ENCODE data around the gene HDAC4.

HDAC4 gene

GRCh38 chr2:239009589-239009961 lies 391.2 kb downstream of the HDAC4 start:
- H3K4me1 ChIP-seq (ENCODE audit: control insufficient read depth in 5 of 5, insufficient read depth in 5 of 5, low read length in 5 of 5), result peaks cover 0 to 5% (median 0%) of the 10 kb centered on the region in 5 donors
- peaks cover 0 to 4% (median 0%) of the 10 kb centered on the region in 5 donors for H3K9me3 ChIP-seq (ENCODE audit: control insufficient read depth in 5 of 5, low read length in 5 of 5)
- H3K4me3 ChIP-seq (ENCODE audit: low read depth in 1 of 5, low read length in 5 of 5), result no peak overlapping the region
- peaks cover 0 to 16% (median 10%) of the 10 kb centered on the region in 5 donors for H3K27me3 ChIP-seq (ENCODE audit: control insufficient read depth in 5 of 5, insufficient read depth in 4 of 5, low read length in 5 of 5)
- H3K36me3 ChIP-seq (ENCODE audit: control insufficient read depth in 5 of 5, insufficient read depth in 5 of 5, low read length in 5 of 5), result no peaks in the 10 kb centered on the region
- H3K9ac ChIP-seq (ENCODE audit: low read length in 5 of 5), result no peak overlapping the region
- no peak overlapping the region for H3K27ac ChIP-seq (ENCODE audit: low read depth, low read length)

- H3K27me3 ChIP-seq (ENCODE audit: control insufficient read depth in 5 of 5, insufficient read depth in 4 of 5, low read length in 5 of 5), result peaks cover 0 to 16% (median 12%) of the 10 kb centered on the region in 5 donors
- H3K4me3 ChIP-seq (ENCODE audit: low read depth in 1 of 5, low read length in 5 of 5), result no peak overlapping the region
- no peaks in the 10 kb centered on the region for H3K36me3 ChIP-seq (ENCODE audit: control insufficient read depth in 5 of 5, insufficient read depth in 5 of 5, low read length in 5 of 5)
- H3K9me3 ChIP-seq (ENCODE audit: control insufficient read depth in 5 of 5, low read length in 5 of 5), result peaks cover 0 to 4% (median 0%) of the 10 kb centered on the region in 5 donors
- peaks cover 0 to 6% (median 0%) of the 10 kb centered on the region in 5 donors for H3K4me1 ChIP-seq (ENCODE audit: control insufficient read depth in 5 of 5, insufficient read depth in 5 of 5, low read length in 5 of 5)
- H3K9ac ChIP-seq (ENCODE audit: low read length in 5 of 5), result no peak overlapping the region
- H3K27ac ChIP-seq (ENCODE audit: low read depth, low read length), result no peak overlapping the region
Measured at GRCh38 chr2:239008677-239009588, 391.9 kb downstream of the HDAC4 start.

GRCh38 chr2:239008004-239008403 lies 392.8 kb downstream of the HDAC4 start:
- Histone ChIP-seq H3K27me3 (ENCODE audit: control insufficient read depth in 5 of 5, insufficient read depth in 4 of 5, low read length in 5 of 5) (peaks cover 0 to 17% (median 12%) of the 10 kb centered on the region in 5 donors), H3K27ac (ENCODE audit: low read depth, low read length) (no peak overlapping the region), H3K9ac (ENCODE audit: low read length in 5 of 5) (no peak overlapping the region), H3K4me3 (ENCODE audit: low read depth in 1 of 5, low read length in 5 of 5) (no peak overlapping the region), H3K9me3 (ENCODE audit: control insufficient read depth in 5 of 5, low read length in 5 of 5) (peaks cover 0 to 4% (median 0%) of the 10 kb centered on the region in 5 donors), H3K36me3 (ENCODE audit: control insufficient read depth in 5 of 5, insufficient read depth in 5 of 5, low read length in 5 of 5) (no peaks in the 10 kb centered on the region), H3K4me1 (ENCODE audit: control insufficient read depth in 5 of 5, insufficient read depth in 5 of 5, low read length in 5 of 5) (peaks cover 0 to 15% (median 8%) of the 10 kb centered on the region in 5 donors)

GRCh38 chr2:239006622-239007285 lies 394.1 kb downstream of the HDAC4 start:
- Histone ChIP-seq H3K9ac (ENCODE audit: low read length in 5 of 5) (no peak overlapping the region), H3K27me3 (ENCODE audit: control insufficient read depth in 5 of 5, insufficient read depth in 4 of 5, low read length in 5 of 5) (peaks cover 0 to 13% (median 4%) of the 10 kb centered on the region in 5 donors), H3K9me3 (ENCODE audit: control insufficient read depth in 5 of 5, low read length in 5 of 5) (peaks cover 0 to 6% (median 2%) of the 10 kb centered on the region in 5 donors), H3K36me3 (ENCODE audit: control insufficient read depth in 5 of 5, insufficient read depth in 5 of 5, low read length in 5 of 5) (no peaks in the 10 kb centered on the region), H3K4me3 (ENCODE audit: low read depth in 1 of 5, low read length in 5 of 5) (no peak overlapping the region), H3K27ac (ENCODE audit: low read depth, low read length) (no peak overlapping the region), H3K4me1 (ENCODE audit: control insufficient read depth in 5 of 5, insufficient read depth in 5 of 5, low read length in 5 of 5) (peaks cover 0 to 23% (median 15%) of the 10 kb centered on the region in 5 donors)

GRCh38 chr2:239005586-239005985 lies 395.2 kb downstream of the HDAC4 start:
- Histone ChIP-seq H3K36me3 (ENCODE audit: control insufficient read depth in 5 of 5, insufficient read depth in 5 of 5, low read length in 5 of 5) (no peaks in the 10 kb centered on the region), H3K27ac (ENCODE audit: low read depth, low read length) (no peak overlapping the region), H3K9ac (ENCODE audit: low read length in 5 of 5) (no peak overlapping the region), H3K27me3 (ENCODE audit: control insufficient read depth in 5 of 5, insufficient read depth in 4 of 5, low read length in 5 of 5) (peaks cover 0 to 13% (median 0%) of the 10 kb centered on the region in 5 donors), H3K9me3 (ENCODE audit: control insufficient read depth in 5 of 5, low read length in 5 of 5) (peaks cover 0 to 13% (median 7%) of the 10 kb centered on the region in 5 donors), H3K4me3 (ENCODE audit: low read depth in 1 of 5, low read length in 5 of 5) (no peak overlapping the region), H3K4me1 (ENCODE audit: control insufficient read depth in 5 of 5, insufficient read depth in 5 of 5, low read length in 5 of 5) (peaks cover 0 to 23% (median 15%) of the 10 kb centered on the region in 5 donors)

- no peak overlapping the region for H3K4me3 ChIP-seq (ENCODE audit: low read depth in 1 of 5, low read length in 5 of 5)
- H3K36me3 ChIP-seq (ENCODE audit: control insufficient read depth in 5 of 5, insufficient read depth in 5 of 5, low read length in 5 of 5), result no peaks in the 10 kb centered on the region
- no peak overlapping the region for H3K27ac ChIP-seq (ENCODE audit: low read depth, low read length)
- H3K9me3 ChIP-seq (ENCODE audit: control insufficient read depth in 5 of 5, low read length in 5 of 5), result peaks cover 0 to 14% (median 12%) of the 10 kb centered on the region in 5 donors
- H3K4me1 ChIP-seq (ENCODE audit: control insufficient read depth in 5 of 5, insufficient read depth in 5 of 5, low read length in 5 of 5), result peaks cover 0 to 28% (median 20%) of the 10 kb centered on the region in 5 donors
- H3K27me3 ChIP-seq (ENCODE audit: control insufficient read depth in 5 of 5, insufficient read depth in 4 of 5, low read length in 5 of 5), result peaks cover 0 to 13% (median 0%) of the 10 kb centered on the region in 5 donors
- no peak overlapping the region for H3K9ac ChIP-seq (ENCODE audit: low read length in 5 of 5)
Measured at GRCh38 chr2:239004274-239005015, 396.4 kb downstream of the HDAC4 start.

GRCh38 chr2:239003624-239004273 lies 397.1 kb downstream of the HDAC4 start:
- H3K4me3 ChIP-seq (ENCODE audit: low read depth in 1 of 5, low read length in 5 of 5), result peak overlapping the region in 3 of 5 donors; percentile 22 to 55 (median 25)
- peaks cover 0 to 13% (median 0%) of the 10 kb centered on the region in 5 donors for H3K27me3 ChIP-seq (ENCODE audit: control insufficient read depth in 5 of 5, insufficient read depth in 4 of 5, low read length in 5 of 5)
- no peak overlapping the region for H3K9ac ChIP-seq (ENCODE audit: low read length in 5 of 5)
- H3K4me1 ChIP-seq (ENCODE audit: control insufficient read depth in 5 of 5, insufficient read depth in 5 of 5, low read length in 5 of 5), result peaks cover 0 to 31% (median 27%) of the 10 kb centered on the region in 5 donors
- H3K36me3 ChIP-seq (ENCODE audit: control insufficient read depth in 5 of 5, insufficient read depth in 5 of 5, low read length in 5 of 5), result no peaks in the 10 kb centered on the region
- H3K9me3 ChIP-seq (ENCODE audit: control insufficient read depth in 5 of 5, low read length in 5 of 5), result peaks cover 0 to 14% (median 12%) of the 10 kb centered on the region in 5 donors
- no peak overlapping the region for H3K27ac ChIP-seq (ENCODE audit: low read depth, low read length)

GRCh38 chr2:239002954-239003623 lies 397.7 kb downstream of the HDAC4 start:
- H3K4me1 ChIP-seq (ENCODE audit: control insufficient read depth in 5 of 5, insufficient read depth in 5 of 5, low read length in 5 of 5), result peaks cover 0 to 34% (median 31%) of the 10 kb centered on the region in 5 donors
- no peaks in the 10 kb centered on the region for H3K36me3 ChIP-seq (ENCODE audit: control insufficient read depth in 5 of 5, insufficient read depth in 5 of 5, low read length in 5 of 5)
- peak overlapping the region; percentile 30 for H3K27ac ChIP-seq (ENCODE audit: low read depth, low read length)
- H3K4me3 ChIP-seq (ENCODE audit: low read depth in 1 of 5, low read length in 5 of 5), result peak overlapping the region; percentile 41 to 55 (median 53)
- H3K27me3 ChIP-seq (ENCODE audit: control insufficient read depth in 5 of 5, insufficient read depth in 4 of 5, low read length in 5 of 5), result peaks cover 0 to 13% (median 0%) of the 10 kb centered on the region in 5 donors
- peak overlapping the region in 4 of 5 donors; percentile 11 to 63 (median 49) for H3K9ac ChIP-seq (ENCODE audit: low read length in 5 of 5)
- peaks cover 0 to 14% (median 12%) of the 10 kb centered on the region in 5 donors for H3K9me3 ChIP-seq (ENCODE audit: control insufficient read depth in 5 of 5, low read length in 5 of 5)

- peak overlapping the region; percentile 30 for H3K27ac ChIP-seq (ENCODE audit: low read depth, low read length)
Measured at GRCh38 chr2:239002591-239002953, 398.2 kb downstream of the HDAC4 start.

More at GRCh38 chr2:239002591-239002953, 398.2 kb downstream of the HDAC4 start:
- H3K4me1 ChIP-seq (ENCODE audit: control insufficient read depth in 5 of 5, insufficient read depth in 5 of 5, low read length in 5 of 5), result peaks cover 0 to 34% (median 31%) of the 10 kb centered on the region in 5 donors
- H3K4me3 ChIP-seq (ENCODE audit: low read depth in 1 of 5, low read length in 5 of 5), result peak overlapping the region; percentile 25 to 55 (median 42)
- peak overlapping the region in 2 of 5 donors; percentile 49 to 63 for H3K9ac ChIP-seq (ENCODE audit: low read length in 5 of 5)
- H3K27me3 ChIP-seq (ENCODE audit: control insufficient read depth in 5 of 5, insufficient read depth in 4 of 5, low read length in 5 of 5), result peaks cover 0 to 13% (median 0%) of the 10 kb centered on the region in 5 donors
- H3K9me3 ChIP-seq (ENCODE audit: control insufficient read depth in 5 of 5, low read length in 5 of 5), result peaks cover 0 to 14% (median 12%) of the 10 kb centered on the region in 5 donors
- H3K36me3 ChIP-seq (ENCODE audit: control insufficient read depth in 5 of 5, insufficient read depth in 5 of 5, low read length in 5 of 5), result no peaks in the 10 kb centered on the region
